Caco-2 (cell line): ENCODE data around the gene MAPK12. TPM values are rescaled to one million over a fixed set of nuclear protein-coding genes. Genes with fewer than 3 reads are reported as not detected.
A peak's percentile ranks its signal among the peaks of the same experiment; 100 is the strongest.

Source experiments
- BruUV-seq: library from RNA; stranded (reverse); fragments of 400-500 nt; replicated peaks from 2 replicates; lab custom pipeline; 2021; lab: Mats Ljungman, UMichigan
- CTCF ChIA-PET: fragments of 300-600 bp; sonication (Branson Sonifier 250); formaldehyde crosslinking; loops from one replicate; lab custom pipeline; 2022; ENCODE audit warnings: antibody characterized with exemption; lab: Charles Lee
- POLR2A ChIA-PET: fragments of 300-600 bp; sonication (Branson Sonifier 250); formaldehyde crosslinking; loops from one replicate; lab custom pipeline; 2022; ENCODE audit warnings: antibody characterized with exemption; lab: Charles Lee
- DNase-seq, 2 experiments: peaks; one replicate each; pipeline versions ENCODE4 v3.0.0 to v3.0.0-alpha.2; 2020 to 2022
- H3K27me3 ChIP-seq: replicated peaks from 2 replicates; pipeline ENCODE4 v1.6.0; 2011; ENCODE audit warnings: low read length; ENCODE audit not compliant: control insufficient read depth, insufficient read depth
- H3K36me3 ChIP-seq: 2 replicates; pipeline ENCODE4 v1.5.1; 2011; ENCODE audit warnings: low read length; ENCODE audit not compliant: control insufficient read depth, insufficient read depth
- H3K4me1 ChIP-seq: fragments of 250-450 bp; sonication (Bioruptor Pico); 2 replicates; pipeline ENCODE4 v1.5.1; 2020; ENCODE audit warnings: mild to moderate bottlenecking
- H3K4me3 ChIP-seq: 2 replicates; pipeline ENCODE4 v1.5.1; 2011; ENCODE audit warnings: low read depth, mild to moderate bottlenecking, control low read depth, low read length
- H3K9me3 ChIP-seq: fragments of 250-450 bp; sonication (Bioruptor Pico); 2 replicates; pipeline ENCODE4 v1.5.1; 2020; ENCODE audit warnings: mild to moderate bottlenecking, moderate library complexity
- H3K27ac Mint-ChIP-seq: one replicate; pipeline ENCODE4 v1.8.0; 2022; ENCODE audit warnings: mixed read lengths; ENCODE audit not compliant: unreplicated experiment
- H3K27me3 Mint-ChIP-seq: one replicate; pipeline ENCODE4 v1.8.0; 2022; ENCODE audit warnings: mixed read lengths; ENCODE audit not compliant: insufficient read depth, unreplicated experiment
- H3K36me3 Mint-ChIP-seq: one replicate; pipeline ENCODE4 v1.8.0; 2022; ENCODE audit warnings: mild to moderate bottlenecking, mixed read lengths; ENCODE audit not compliant: insufficient read depth, unreplicated experiment
- H3K4me1 Mint-ChIP-seq: one replicate; pipeline ENCODE4 v1.8.0; 2022; ENCODE audit warnings: low read depth, mixed read lengths; ENCODE audit not compliant: unreplicated experiment
- H3K4me3 Mint-ChIP-seq: one replicate; pipeline ENCODE4 v1.8.0; 2022; ENCODE audit warnings: mild to moderate bottlenecking, moderate library complexity, mixed read lengths; ENCODE audit not compliant: unreplicated experiment
- H3K9me3 Mint-ChIP-seq: one replicate; pipeline ENCODE4 v1.8.0; 2022; ENCODE audit warnings: mixed read lengths; ENCODE audit not compliant: unreplicated experiment
- CTCF ChIP-seq, 2 experiments: fragments of 200-600 bp in 1 of 2; IDR thresholded peaks; 1 replicate in 1 of 2; 2 replicates in 1 of 2; pipeline versions ENCODE4 v1.5.1 to v1.8.0; 2011 to 2022; ENCODE audit warnings: antibody characterized with exemption in 1 of 2, control low read depth in 1 of 2, inconsistent platforms in 1 of 2, low read depth in 1 of 2, low read length in 1 of 2, mild to moderate bottlenecking in 1 of 2, moderate library complexity in 1 of 2; ENCODE audit not compliant: insufficient read depth in 1 of 2, severe bottlenecking in 1 of 2, unreplicated experiment in 1 of 2
- intact Hi-C: fragments of 100-400 bp; cut with micrococcal nuclease; formaldehyde crosslinking; loops from one replicate; pipeline ENCODE4 v1.10.0; 2022; ENCODE audit not compliant: unreplicated experiment
- total RNA-seq: library from RNA; stranded (reverse); gene quantifications from 2 replicates; pipeline ENCODE4 v1.2.3, GENCODE V29; 2022

Gene MAPK12
- total RNA-seq, 1 experiment from 2014 or later = 37.4 TPM

- H3K4me3 ChIP-seq = peak overlapping the region; percentile 99
- H3K27ac Mint-ChIP-seq = no peak overlapping the region
- peaks cover 9% of the 10 kb centered on the region; the same call in 1 of the 2 replicates for H3K36me3 ChIP-seq
- no peaks in the 10 kb centered on the region for H3K9me3 Mint-ChIP-seq
- H3K27me3 ChIP-seq = no peaks in the 10 kb centered on the region
- peaks cover 49% of the 10 kb centered on the region for H3K36me3 Mint-ChIP-seq
- intact Hi-C loops = no loop called here
- ChIA-PET POLR2A (no interaction called here), CTCF (interaction anchor here (1.4 kb wide), 1 partner anchor 276 kb away, joined by 3 read pairs; the partner anchor contains the start of gene SCO2)
- H3K4me1 ChIP-seq = peaks cover 26% of the 10 kb centered on the region
- DNase-seq = no peak
- H3K4me3 Mint-ChIP-seq = peak overlapping the region; percentile 76
- TF ChIP-seq CTCF (IDR thresholded peaks at IDR 0.05; ENCODE audit: insufficient read depth in 1 of 2, low read depth in 1 of 2, low read length in 1 of 2, severe bottlenecking in 1 of 2, unreplicated experiment in 1 of 2) = no peak
- BruUV-seq = no TSS peak
- H3K9me3 ChIP-seq = no peaks in the 10 kb centered on the region
- H3K27me3 Mint-ChIP-seq = no peaks in the 10 kb centered on the region
- H3K4me1 Mint-ChIP-seq = no peaks in the 10 kb centered on the region
Observed at GRCh38 chr22:50249341-50250248, 11.9 kb downstream of the MAPK12 start.

GRCh38 chr22:50248196-50249081, 13.0 kb downstream of the MAPK12 start:
- H3K36me3 ChIP-seq = peaks cover 9% of the 10 kb centered on the region; the same call in 1 of the 2 replicates
- ChIA-PET CTCF (no interaction called here), POLR2A (no interaction called here)
- intact Hi-C loops = no loop called here
- no peaks in the 10 kb centered on the region for H3K9me3 Mint-ChIP-seq
- H3K27ac Mint-ChIP-seq = no peak overlapping the region
- H3K4me1 ChIP-seq = peaks cover 26% of the 10 kb centered on the region
- H3K4me3 Mint-ChIP-seq = no peak overlapping the region
- no peak overlapping the region for H3K4me3 ChIP-seq
- no peaks in the 10 kb centered on the region for H3K27me3 ChIP-seq
- peaks cover 56% of the 10 kb centered on the region for H3K36me3 Mint-ChIP-seq
- no peaks in the 10 kb centered on the region for H3K9me3 ChIP-seq
- no peaks in the 10 kb centered on the region for H3K27me3 Mint-ChIP-seq
- TF ChIP-seq CTCF (IDR thresholded peaks at IDR 0.05; ENCODE audit: insufficient read depth in 1 of 2, low read depth in 1 of 2, low read length in 1 of 2, severe bottlenecking in 1 of 2, unreplicated experiment in 1 of 2) = no peak
- no peak for DNase-seq
- H3K4me1 Mint-ChIP-seq = no peaks in the 10 kb centered on the region
- BruUV-seq = no TSS peak

GRCh38 chr22:50247748-50248147, 13.7 kb downstream of the MAPK12 start:
- DNase-seq = no peak
- CTCF ChIA-PET = no interaction called here

More at GRCh38 chr22:50247748-50248147, 13.7 kb downstream of the MAPK12 start:
- Histone ChIP-seq H3K4me3 (no peak overlapping the region), H3K27me3 (no peaks in the 10 kb centered on the region), H3K4me1 (peaks cover 26% of the 10 kb centered on the region), H3K9me3 (no peaks in the 10 kb centered on the region), H3K36me3 (peaks cover 9% of the 10 kb centered on the region; the same call in 1 of the 2 replicates)
- no peaks in the 10 kb centered on the region for H3K27me3 Mint-ChIP-seq
- H3K36me3 Mint-ChIP-seq = peaks cover 56% of the 10 kb centered on the region
- no peak for TF ChIP-seq CTCF (IDR thresholded peaks at IDR 0.05; ENCODE audit: insufficient read depth in 1 of 2, low read depth in 1 of 2, low read length in 1 of 2, severe bottlenecking in 1 of 2, unreplicated experiment in 1 of 2)
- BruUV-seq = no TSS peak
- H3K27ac Mint-ChIP-seq = no peak overlapping the region
- no peaks in the 10 kb centered on the region for H3K9me3 Mint-ChIP-seq
- intact Hi-C loops = no loop called here
- POLR2A ChIA-PET = interaction anchor here (0.8 kb wide), 1 partner anchor 260 kb away, joined by 3 read pairs; the partner anchor contains the start of gene LMF2
- no peak overlapping the region for H3K4me3 Mint-ChIP-seq
- H3K4me1 Mint-ChIP-seq = no peaks in the 10 kb centered on the region
